AG04449 (cell line): ENCODE results near the gene COQ7.

ENCODE experiments used
- CTCF ChIA-PET: fragments of 350-600 bp; formaldehyde crosslinking; extraction: SDS; loops from one replicate; lab custom pipeline; 2021; ENCODE audit warnings: antibody characterized with exemption; lab: Yijun Ruan, JAX
- POLR2A ChIA-PET: fragments of 400-600, 350-600 bp; formaldehyde crosslinking; extraction: SDS; loops from one replicate; lab custom pipeline; 2020; ENCODE audit warnings: antibody characterized with exemption, inconsistent platforms; lab: Yijun Ruan, JAX
- DNase-seq: peaks from one replicate; pipeline ENCODE4 v3.0.0-alpha.2; 2010; ENCODE audit warnings: low read depth, low spot score
- H3K4me3 ChIP-seq: 2 replicates; pipeline ENCODE4 v1.5.1; 2011; ENCODE audit warnings: low read depth, mild to moderate bottlenecking, control low read depth, low read length
- CTCF ChIP-seq: IDR thresholded peaks from one replicate; pipeline ENCODE4 v1.5.1; 2011; ENCODE audit warnings: mild to moderate bottlenecking, moderate library complexity, low read length, control low read depth, inconsistent platforms; ENCODE audit not compliant: insufficient read depth; ENCODE audit errors: missing control alignments

COQ7 gene

GRCh38 chr16:19033761-19034160, 33.7 kb upstream of the COQ7 start:
- POLR2A ChIA-PET = no interaction called here
- CTCF ChIA-PET = no interaction called here
- TF ChIP-seq CTCF = no peak
- no peak for DNase-seq
- H3K4me3 ChIP-seq = no peak overlapping the region

- DNase-seq = no peak
- ChIA-PET POLR2A (no interaction called here), CTCF (interaction anchor here (1.7 kb wide), 1 partner anchor 46 kb away, joined by 4 read pairs; no protein-coding TSS in a partner anchor)
- no peak for TF ChIP-seq CTCF
- H3K4me3 ChIP-seq = no peak overlapping the region
These were observed 27.0 kb upstream of the COQ7 start for GRCh38 chr16:19040400-19040799.

- no peak overlapping the region for H3K4me3 ChIP-seq
- POLR2A ChIA-PET = no interaction called here
- TF ChIP-seq CTCF = no peak
- CTCF ChIA-PET = no interaction called here
- DNase-seq = no peak
These were observed 22.6 kb upstream of the COQ7 start for GRCh38 chr16:19044769-19045168.

GRCh38 chr16:19046062-19046461, 21.4 kb upstream of the COQ7 start:
- no peak for TF ChIP-seq CTCF
- no peak overlapping the region for H3K4me3 ChIP-seq
- ChIA-PET POLR2A (no interaction called here), CTCF (interaction anchor here (1.5 kb wide), 1 partner anchor 40 kb away, joined by 4 read pairs; no protein-coding TSS in a partner anchor)
- no peak for DNase-seq

GRCh38 chr16:19062706-19063105, 4.7 kb upstream of the COQ7 start:
- TF ChIP-seq CTCF = no peak
- ChIA-PET POLR2A (no interaction called here), CTCF (interaction anchor here (1.0 to 2.0 kb wide), 5 partner anchors 10 to 261 kb away, joined by 3 to 6 read pairs (median 3); partner anchors contain the start of gene ARL6IP1)
- H3K4me3 ChIP-seq = no peak overlapping the region
- DNase-seq = no peak

GRCh38 chr16:19066988-19067348, 446 bp upstream of the COQ7 start:
- TF ChIP-seq CTCF = no peak
- ChIA-PET CTCF (interaction anchor here (1.0 to 2.6 kb wide), 6 partner anchors 9 to 266 kb away, joined by 3 to 7 read pairs (median 5); partner anchors contain the start of genes ARL6IP1 and TMC7), POLR2A (interaction anchor here (0.7 to 1.2 kb wide), 4 partner anchors 28 to 84 kb away, joined by 3 read pairs; partner anchors contain the start of gene ITPRIPL2)
- H3K4me3 ChIP-seq = no peak overlapping the region; the same call in 1 of the 2 replicates
- DNase-seq = no peak
